ENCODE results near the gene LCN1. TPM values are rescaled to one million over a fixed set of nuclear protein-coding genes. Genes with fewer than 3 reads are reported as not detected.

The LCN1 gene
- total RNA-seq, 2 donors from 2014 or later: not detected

DNA sequence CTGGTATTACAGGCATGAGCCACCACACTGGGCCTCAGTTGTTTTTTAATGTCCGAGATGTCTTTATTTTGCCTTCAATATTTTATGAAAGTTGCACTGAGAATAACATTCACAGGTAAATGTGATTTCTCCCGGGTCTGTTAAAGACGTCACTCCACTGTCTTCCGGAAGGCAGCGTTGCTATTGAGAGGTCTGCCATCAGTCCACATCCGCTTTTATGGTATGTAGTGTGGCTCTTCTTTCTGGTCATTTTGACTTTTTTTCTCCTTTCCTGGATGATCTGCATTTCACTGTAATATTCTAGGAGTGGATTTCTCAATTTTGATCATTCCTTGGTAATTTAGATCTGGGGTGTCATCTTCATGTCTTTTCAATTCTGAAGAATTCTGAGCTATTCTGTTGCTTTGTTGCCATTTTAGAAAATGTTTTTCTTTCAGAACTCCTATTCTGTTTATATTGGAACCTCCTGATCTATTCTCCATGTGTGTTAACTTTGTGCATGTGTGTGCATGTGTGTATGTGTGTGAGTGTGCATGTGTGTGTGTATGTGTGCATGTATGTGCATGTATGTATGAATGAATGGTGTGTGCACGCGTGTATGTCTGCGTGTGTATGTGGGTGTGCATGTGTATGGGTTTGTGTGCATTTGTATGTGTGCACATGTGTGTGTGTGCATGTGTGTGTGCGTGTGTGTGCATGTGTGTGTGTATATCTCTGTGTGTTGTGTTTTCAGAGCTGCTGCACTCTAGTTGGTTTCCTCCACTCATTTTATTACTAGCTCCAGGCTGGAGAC lies 1.9 kb upstream of the LCN1 start:
- WGBS, 2 donors: 74 to 83% methylated on average over 10 of the region's 10 CpGs
- no peak for ATAC-seq
- DNase-seq: no peak
- Histone ChIP-seq H3K36me3 (replicated peaks in 1 of 2; ENCODE audit: insufficient read depth in 1 of 2, low read depth in 2 of 2) (no peaks in the 10 kb centered on the region), H3K4me3 (no peak overlapping the region), H3K9me3 (no peaks in the 10 kb centered on the region), H3K4me1 (no peaks in the 10 kb centered on the region), H3K27ac (no peak overlapping the region), H3K27me3 (no peaks in the 10 kb centered on the region)
- no peak for TF ChIP-seq POLR2A (IDR thresholded peaks at IDR 0.05)
- TF ChIP-seq, protein P1, sequence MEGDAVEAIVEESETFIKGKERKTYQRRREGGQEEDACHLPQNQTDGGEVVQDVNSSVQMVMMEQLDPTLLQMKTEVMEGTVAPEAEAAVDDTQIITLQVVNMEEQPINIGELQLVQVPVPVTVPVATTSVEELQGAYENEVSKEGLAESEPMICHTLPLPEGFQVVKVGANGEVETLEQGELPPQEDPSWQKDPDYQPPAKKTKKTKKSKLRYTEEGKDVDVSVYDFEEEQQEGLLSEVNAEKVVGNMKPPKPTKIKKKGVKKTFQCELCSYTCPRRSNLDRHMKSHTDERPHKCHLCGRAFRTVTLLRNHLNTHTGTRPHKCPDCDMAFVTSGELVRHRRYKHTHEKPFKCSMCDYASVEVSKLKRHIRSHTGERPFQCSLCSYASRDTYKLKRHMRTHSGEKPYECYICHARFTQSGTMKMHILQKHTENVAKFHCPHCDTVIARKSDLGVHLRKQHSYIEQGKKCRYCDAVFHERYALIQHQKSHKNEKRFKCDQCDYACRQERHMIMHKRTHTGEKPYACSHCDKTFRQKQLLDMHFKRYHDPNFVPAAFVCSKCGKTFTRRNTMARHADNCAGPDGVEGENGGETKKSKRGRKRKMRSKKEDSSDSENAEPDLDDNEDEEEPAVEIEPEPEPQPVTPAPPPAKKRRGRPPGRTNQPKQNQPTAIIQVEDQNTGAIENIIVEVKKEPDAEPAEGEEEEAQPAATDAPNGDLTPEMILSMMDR (IDR thresholded peaks at IDR 0.05): no peak
- intact Hi-C loops (cut with DNase I): no loop called here

DNA sequence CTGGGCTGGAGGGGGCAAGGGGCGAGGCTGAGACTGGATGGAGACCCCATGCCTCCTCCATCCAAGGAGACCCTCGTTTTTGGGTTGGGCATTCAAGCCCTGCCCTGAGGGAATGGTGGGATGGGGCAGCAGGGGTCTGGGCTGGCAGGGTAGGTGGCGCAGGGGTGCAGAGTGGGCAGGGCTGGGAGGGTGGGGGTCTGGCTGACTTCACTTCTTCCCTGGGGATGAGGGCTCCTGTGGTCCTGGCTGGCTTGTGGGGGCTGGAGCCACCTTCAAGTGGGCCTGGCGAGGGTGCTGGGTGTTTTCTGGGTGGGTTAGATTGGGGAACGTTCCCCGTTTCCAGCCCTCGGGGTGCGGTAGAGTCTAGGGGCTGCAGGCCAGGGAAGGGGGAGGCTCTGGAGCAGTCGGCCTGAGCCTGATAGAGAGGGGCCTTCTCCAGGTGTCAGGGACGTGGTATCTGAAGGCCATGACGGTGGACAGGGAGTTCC lies 412 bp downstream of the LCN1 start:
- H3K27ac ChIP-seq: no peak overlapping the region
- no peaks in the 10 kb centered on the region for H3K4me1 ChIP-seq
- H3K4me3 ChIP-seq: no peak overlapping the region
- 55% methylated on average over 10 to 11 of the region's 11 CpGs for WGBS, 2 donors
- H3K36me3 ChIP-seq (replicated peaks in 1 of 2; ENCODE audit: insufficient read depth in 1 of 2, low read depth in 2 of 2): no peaks in the 10 kb centered on the region
- no peaks in the 10 kb centered on the region for H3K27me3 ChIP-seq
- no peaks in the 10 kb centered on the region for H3K9me3 ChIP-seq
- TF ChIP-seq, protein P1 (IDR thresholded peaks at IDR 0.05): no peak
- DNase-seq (no peak), ATAC-seq (no peak)
- intact Hi-C loops (cut with DNase I): no loop called here

DNA sequence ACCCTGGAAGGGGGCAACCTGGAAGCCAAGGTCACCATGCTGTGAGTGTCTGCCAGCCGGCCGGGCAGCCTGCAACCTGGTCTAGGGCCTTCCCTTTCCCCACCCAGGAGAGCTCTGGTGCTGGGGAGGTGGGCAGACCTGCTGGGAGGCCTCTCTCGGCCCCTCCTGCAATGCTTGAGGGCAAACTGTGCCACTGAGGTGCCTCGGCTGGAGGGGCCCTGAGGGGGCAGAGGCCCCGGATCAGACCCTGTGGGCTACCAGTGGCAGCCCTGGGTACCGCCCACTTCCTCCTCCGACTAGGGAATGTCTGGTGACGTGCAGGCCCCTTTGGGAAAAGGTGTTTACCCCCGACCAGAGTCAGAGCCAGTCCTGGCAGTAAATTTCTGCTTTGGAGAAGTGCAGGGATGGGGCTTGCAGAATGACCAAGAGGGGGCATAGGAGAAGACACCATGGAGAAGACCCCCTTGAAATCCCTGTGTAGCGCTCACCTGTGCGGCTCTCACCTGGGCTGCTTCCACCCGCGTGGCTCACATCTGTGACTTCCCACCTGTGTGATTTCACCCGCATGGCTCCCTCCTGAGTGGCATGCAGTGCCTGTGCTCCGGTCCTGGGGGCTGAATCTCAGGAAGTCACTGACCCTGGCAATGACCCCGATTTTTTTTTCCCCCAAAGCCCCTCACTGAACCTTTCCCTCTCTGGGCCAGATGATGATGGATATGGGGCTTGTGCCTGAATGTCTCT lies 1.1 kb downstream of the LCN1 start:
- TF ChIP-seq, protein P1 (IDR thresholded peaks at IDR 0.05): no peak
- TF ChIP-seq POLR2A (IDR thresholded peaks at IDR 0.05): no peak
- Histone ChIP-seq H3K4me1 (no peaks in the 10 kb centered on the region), H3K4me3 (no peak overlapping the region), H3K36me3 (replicated peaks in 1 of 2; ENCODE audit: insufficient read depth in 1 of 2, low read depth in 2 of 2) (no peaks in the 10 kb centered on the region), H3K9me3 (no peaks in the 10 kb centered on the region), H3K27ac (no peak overlapping the region), H3K27me3 (no peaks in the 10 kb centered on the region)
- DNase-seq (peak in 1 of 4 donors; percentile 7), ATAC-seq (no peak)
- WGBS, 2 donors: 44 to 66% methylated on average over 3 to 14 of the region's 16 CpGs
- intact Hi-C loops (cut with DNase I): no loop called here

DNA sequence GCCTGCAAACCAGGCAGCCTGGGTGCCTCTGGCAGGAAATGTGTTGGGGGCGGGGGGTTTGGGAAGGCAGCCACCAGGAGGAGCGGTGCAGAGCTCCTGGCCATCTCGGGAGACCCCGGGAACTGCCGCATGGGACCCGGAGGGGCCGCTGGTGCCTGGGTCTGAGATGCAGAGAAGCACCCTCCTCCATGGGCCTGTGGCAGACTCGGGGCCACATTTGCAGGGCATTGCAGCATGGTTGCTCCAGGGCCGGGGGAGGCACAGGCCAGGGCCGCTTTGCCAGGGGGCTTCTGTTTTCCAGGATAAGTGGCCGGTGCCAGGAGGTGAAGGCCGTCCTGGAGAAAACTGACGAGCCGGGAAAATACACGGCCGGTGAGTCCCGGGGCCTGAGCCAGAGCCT lies 1.7 kb downstream of the LCN1 start:
- no peaks in the 10 kb centered on the region for H3K36me3 ChIP-seq (replicated peaks in 1 of 2; ENCODE audit: insufficient read depth in 1 of 2, low read depth in 2 of 2)
- WGBS, 2 donors: 41 to 60% methylated on average over 16 to 17 of the region's 17 CpGs
- intact Hi-C loops (cut with DNase I): no loop called here
- no peaks in the 10 kb centered on the region for H3K4me1 ChIP-seq
- TF ChIP-seq, protein P1 (IDR thresholded peaks at IDR 0.05): no peak
- TF ChIP-seq POLR2A (IDR thresholded peaks at IDR 0.05): no peak
- H3K27me3 ChIP-seq: no peaks in the 10 kb centered on the region
- H3K27ac ChIP-seq: no peak overlapping the region
- DNase-seq: no peak
- H3K4me3 ChIP-seq: no peak overlapping the region
- ATAC-seq: no peak
- H3K9me3 ChIP-seq: no peaks in the 10 kb centered on the region

Measured in body of pancreas (tissue), 4 donors.